ENCODE results near the gene CABCOCO1.

CABCOCO1 gene

GRCh38 chr10:61793760-61794703, 131.3 kb downstream of the CABCOCO1 start:
- ATAC-seq: no peak
- TF ChIP-seq SNAI2 (CRISPR knock-in tag; IDR thresholded peaks at IDR 0.05) (no peak), ISL1 (CRISPR knock-in tag; IDR thresholded peaks at IDR 0.05) (no peak), ZFP3 (CRISPR knock-in tag; IDR thresholded peaks at IDR 0.05) (no peak), CSDC2 (CRISPR knock-in tag; IDR thresholded peaks at IDR 0.05) (no peak), TOX (CRISPR knock-in tag; IDR thresholded peaks at IDR 0.05; ENCODE audit: borderline replicate concordance) (no peak), RARB (CRISPR knock-in tag; IDR thresholded peaks at IDR 0.05) (no peak), TSHZ2 (CRISPR knock-in tag; IDR thresholded peaks at IDR 0.05) (no peak), PATZ1 (CRISPR knock-in tag; IDR thresholded peaks at IDR 0.05; ENCODE audit: borderline replicate concordance) (no peak), OSR1 (CRISPR knock-in tag; IDR thresholded peaks at IDR 0.05) (no peak), ESRRG (CRISPR knock-in tag; IDR thresholded peaks at IDR 0.05) (no peak), ZFP30 (CRISPR knock-in tag; IDR thresholded peaks at IDR 0.05) (no peak), ZNF70 (CRISPR knock-in tag; IDR thresholded peaks at IDR 0.05) (no peak)

- no peak for TF ChIP-seq ISL1 (CRISPR knock-in tag; IDR thresholded peaks at IDR 0.05)
- no peak for TF ChIP-seq OSR1 (CRISPR knock-in tag; IDR thresholded peaks at IDR 0.05)
- no peak for TF ChIP-seq ARNTL (CRISPR knock-in tag; IDR thresholded peaks at IDR 0.05; ENCODE audit: borderline replicate concordance, low read depth)
- TF ChIP-seq CSDC2 (CRISPR knock-in tag; IDR thresholded peaks at IDR 0.05): no peak
- no peak for TF ChIP-seq PPARA (CRISPR knock-in tag; IDR thresholded peaks at IDR 0.05; ENCODE audit: borderline replicate concordance)
- TF ChIP-seq BACH2 (CRISPR knock-in tag; IDR thresholded peaks at IDR 0.05; ENCODE audit: borderline replicate concordance): no peak
- no peak for TF ChIP-seq ZNF565 (CRISPR knock-in tag; conservative IDR thresholded peaks at IDR 0.05; ENCODE audit: low read depth)
- TF ChIP-seq TCF4 (CRISPR knock-in tag; IDR thresholded peaks at IDR 0.05; ENCODE audit: borderline replicate concordance): no peak
- no peak for TF ChIP-seq ZFP30 (CRISPR knock-in tag; IDR thresholded peaks at IDR 0.05)
- TF ChIP-seq GLIS3 (CRISPR knock-in tag; IDR thresholded peaks at IDR 0.05): no peak
- no peak for TF ChIP-seq CREB5 (CRISPR knock-in tag; IDR thresholded peaks at IDR 0.05; ENCODE audit: low read depth)
- no peak for TF ChIP-seq TSHZ2 (CRISPR knock-in tag; IDR thresholded peaks at IDR 0.05)
- TF ChIP-seq CSRNP3 (CRISPR knock-in tag; IDR thresholded peaks at IDR 0.05): no peak
- no peak for TF ChIP-seq ESRRG (CRISPR knock-in tag; IDR thresholded peaks at IDR 0.05)
- TF ChIP-seq ZNF70 (CRISPR knock-in tag; IDR thresholded peaks at IDR 0.05): no peak
- TF ChIP-seq RARB (CRISPR knock-in tag; IDR thresholded peaks at IDR 0.05): no peak
- no peak for TF ChIP-seq PATZ1 (CRISPR knock-in tag; IDR thresholded peaks at IDR 0.05; ENCODE audit: borderline replicate concordance)
- no peak for TF ChIP-seq ZC3H10 (CRISPR knock-in tag; IDR thresholded peaks at IDR 0.05)
- no peak for ATAC-seq
Measured at GRCh38 chr10:61795147-61795546, 132.4 kb downstream of the CABCOCO1 start.

Data from SK-N-SH treated with all-trans-retinoic acid at 6 μM for 48 hours (cell line).